Stimulated activated CD4-positive, alpha-beta T cell treated with anti-CD3 and anti-CD28 coated beads, Interleukin-4, amount 100 ng/mL, for 4 hours (primary cell): Measurements from ENCODE around the gene FXYD4.
A peak's percentile ranks its signal among the peaks of the same experiment; 100 is the strongest.
"Not testable (repeated sequence)": the region's sequence is repeated elsewhere in the genome, so short reads cannot be mapped to it uniquely, and the experiment has no call there.

Source experiments
- DNase-seq, 2 experiments: peaks; one replicate each; pipeline ENCODE4 v3.0.0-alpha.2; 2020

Gene FXYD4

GRCh38 chr10:43376828-43377423 lies 5.5 kb downstream of the FXYD4 start:
- DNase-seq: no peak

GRCh38 chr10:43377424-43377883 lies 6.0 kb downstream of the FXYD4 start:
- DNase-seq: no peak

GRCh38 chr10:43380610-43381222 lies 9.3 kb downstream of the FXYD4 start:
- DNase-seq: no peak

- DNase-seq: no peak
Observed at GRCh38 chr10:43383204-43383971, 12.0 kb downstream of the FXYD4 start.

DNA sequence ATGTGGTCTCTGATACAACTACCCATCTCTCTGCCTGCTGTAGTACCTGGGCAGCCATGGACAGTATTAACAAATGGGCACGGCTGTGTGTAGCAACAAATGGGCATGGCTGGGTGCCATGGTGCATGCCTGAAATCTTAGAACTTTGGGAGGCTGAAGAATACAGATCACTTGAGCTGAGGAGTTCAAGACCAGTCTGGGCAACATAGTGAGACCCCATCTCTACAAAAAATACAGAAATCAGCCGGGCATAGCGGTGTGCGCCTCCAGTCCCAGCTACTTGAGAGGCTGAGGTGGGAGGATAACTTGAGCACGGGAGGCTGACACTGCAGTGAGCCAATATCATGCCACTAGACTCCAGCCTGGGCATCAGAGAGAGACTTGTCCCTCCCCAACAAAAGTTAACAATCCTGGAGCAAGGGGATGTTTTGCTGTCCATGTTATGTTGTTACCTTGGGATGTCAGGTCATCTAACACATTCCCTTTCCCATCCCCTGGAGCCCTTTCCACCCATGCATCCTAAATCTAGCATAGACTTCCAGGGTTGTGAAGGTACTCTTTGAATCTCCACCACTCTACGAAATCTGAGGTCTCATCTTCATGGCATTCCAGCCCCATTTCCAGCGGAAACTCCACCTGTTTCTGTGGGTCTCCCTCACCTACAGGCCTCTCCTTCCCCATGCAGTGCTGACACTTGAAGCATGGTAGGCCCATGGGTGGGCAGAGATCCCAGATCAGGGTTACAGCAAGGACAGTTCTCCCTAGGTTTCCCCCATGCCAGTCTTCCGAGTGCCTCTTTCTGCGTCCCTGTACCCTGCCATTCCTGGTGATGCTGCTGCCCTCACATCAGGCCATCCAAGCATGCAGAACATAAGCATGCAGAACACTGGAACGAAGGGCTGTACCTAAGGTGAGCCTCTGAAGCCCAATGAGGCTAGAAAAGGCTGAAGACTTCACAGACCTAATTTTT lies 13.1 kb downstream of the FXYD4 start:
- DNase-seq: no peak

GRCh38 chr10:43385412-43386004 lies 14.1 kb downstream of the FXYD4 start:
- no peak for DNase-seq

- no peak for DNase-seq
Observed at GRCh38 chr10:43386549-43386948, 15.1 kb downstream of the FXYD4 start.

DNA sequence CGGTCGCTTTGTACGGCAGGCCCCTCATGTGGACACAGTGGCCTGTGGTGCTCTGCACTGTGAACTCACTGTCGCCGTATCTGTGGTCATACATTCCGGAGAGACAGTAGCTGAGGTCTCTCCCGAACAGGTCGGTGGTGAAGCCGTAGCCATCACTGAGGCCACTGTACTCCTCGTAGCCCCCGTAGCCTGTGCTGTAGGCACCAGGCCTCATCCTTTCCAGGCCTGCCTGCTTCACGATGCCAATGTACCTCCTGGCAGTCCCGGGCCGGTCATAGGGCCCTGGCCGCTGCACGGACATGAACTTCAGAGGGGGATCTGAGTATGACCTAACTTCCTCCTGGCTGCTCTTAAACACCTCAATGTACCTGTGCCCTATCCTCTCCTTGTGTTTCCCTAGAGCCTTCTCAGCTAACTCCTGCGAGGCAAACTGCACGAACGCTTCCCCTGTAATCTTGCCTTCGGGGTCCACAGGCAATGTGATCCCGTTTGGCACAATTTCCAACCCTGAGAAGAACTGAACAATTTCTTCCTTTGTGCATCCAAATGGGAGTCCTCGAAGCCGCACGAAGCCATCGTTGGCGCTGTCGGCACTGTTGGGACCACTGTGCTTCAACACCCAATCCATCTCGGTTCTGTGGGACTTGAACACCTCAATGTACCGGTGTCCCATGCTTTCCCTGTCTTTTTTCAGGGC lies 15.7 kb downstream of the FXYD4 start:
- no peak for DNase-seq

- DNase-seq: no peak
Observed at GRCh38 chr10:43387678-43388032, 16.2 kb downstream of the FXYD4 start.

DNA sequence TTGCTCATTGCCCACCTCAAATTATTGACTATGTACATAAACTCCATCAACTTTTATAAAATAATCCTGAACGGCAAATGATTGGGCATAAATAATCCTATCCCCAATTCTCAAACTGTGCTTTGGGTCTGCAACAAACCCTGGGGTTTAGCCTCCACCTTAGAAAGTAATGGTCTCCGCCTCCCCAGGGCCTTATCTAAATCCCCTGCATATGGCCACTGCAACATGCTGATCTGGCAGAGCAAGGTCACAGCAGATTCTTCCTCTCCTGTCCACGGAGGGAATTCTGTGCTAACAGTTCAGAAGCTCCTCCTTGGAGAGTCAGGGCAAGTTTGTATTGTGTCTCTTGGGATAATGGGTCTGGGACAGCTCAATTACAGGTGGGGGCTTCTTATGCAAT lies 18.4 kb downstream of the FXYD4 start:
- no peak for DNase-seq

DNA sequence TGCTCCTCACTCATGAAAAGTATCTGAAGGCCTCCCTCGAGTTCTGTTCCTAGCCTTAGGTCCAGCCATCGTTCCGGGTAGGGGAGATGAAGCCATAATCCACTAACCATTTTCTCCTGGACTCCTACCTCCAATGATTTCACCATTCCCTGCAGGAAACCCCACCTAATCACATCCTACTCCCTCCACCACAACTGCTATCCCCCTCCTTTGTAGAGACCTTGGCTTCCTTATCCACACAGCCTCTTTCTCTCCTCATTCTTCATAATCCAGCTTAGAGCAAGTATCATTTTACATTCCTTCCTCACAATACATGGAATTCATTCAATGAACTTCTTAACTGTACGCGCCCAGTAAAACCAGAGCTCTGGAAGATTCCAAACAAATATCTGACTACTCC lies 18.9 kb downstream of the FXYD4 start:
- no peak for DNase-seq

GRCh38 chr10:43390759-43391158 lies 19.3 kb downstream of the FXYD4 start:
- no peak for DNase-seq

GRCh38 chr10:43391496-43391895 lies 20.1 kb downstream of the FXYD4 start:
- DNase-seq: no peak

GRCh38 chr10:43392748-43393147 lies 21.3 kb downstream of the FXYD4 start:
- no peak for DNase-seq

- not testable (repeated sequence) for DNase-seq
Observed at GRCh38 chr10:43393186-43393585, 21.8 kb downstream of the FXYD4 start.

- no peak for DNase-seq
Observed at GRCh38 chr10:43393606-43394360, 22.3 kb downstream of the FXYD4 start.

DNA sequence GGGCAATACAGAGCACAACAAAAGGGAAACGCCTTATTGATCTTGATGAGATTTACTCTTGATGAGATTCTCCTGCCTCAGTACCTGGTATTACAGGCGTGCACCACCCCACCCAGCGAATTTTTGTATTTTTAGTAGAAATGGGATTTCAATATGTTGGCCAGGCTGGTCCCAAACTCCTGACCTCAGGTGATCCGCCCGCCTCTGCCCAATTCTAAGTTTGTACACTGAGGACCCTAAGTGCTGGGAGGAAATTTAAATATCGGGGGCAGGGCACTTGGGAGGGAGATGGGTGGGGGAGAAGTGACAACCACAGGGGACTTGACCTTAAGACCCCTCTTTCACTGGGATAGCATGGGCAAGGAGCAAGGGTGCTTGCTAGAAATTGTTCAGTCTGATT lies 23.4 kb downstream of the FXYD4 start:
- no peak for DNase-seq

DNA sequence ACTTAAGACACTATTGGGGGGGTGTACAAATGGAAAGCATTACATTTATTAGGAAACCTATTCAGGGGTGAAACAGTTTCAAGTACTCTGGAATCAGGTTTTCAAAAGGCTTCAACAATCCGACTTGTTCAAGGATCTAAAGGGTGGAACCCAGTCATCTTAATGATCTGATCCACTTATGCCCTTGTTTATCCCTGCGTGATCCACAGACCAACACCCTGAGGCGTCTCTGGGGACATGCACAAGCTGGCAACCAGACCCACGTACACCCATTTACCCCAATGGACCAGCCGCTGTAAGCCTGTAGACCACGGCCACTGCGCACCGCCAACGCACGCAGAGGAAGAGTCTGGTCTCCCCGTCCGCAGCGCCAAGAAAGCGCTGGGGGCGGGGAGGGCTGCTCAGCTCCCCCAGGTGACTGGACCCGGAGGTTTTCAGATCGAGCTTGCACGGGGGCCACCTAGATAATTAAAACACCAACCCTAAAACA lies 24.2 kb downstream of the FXYD4 start:
- peak in 1 of 2 experiments; percentile 27 for DNase-seq

DNA sequence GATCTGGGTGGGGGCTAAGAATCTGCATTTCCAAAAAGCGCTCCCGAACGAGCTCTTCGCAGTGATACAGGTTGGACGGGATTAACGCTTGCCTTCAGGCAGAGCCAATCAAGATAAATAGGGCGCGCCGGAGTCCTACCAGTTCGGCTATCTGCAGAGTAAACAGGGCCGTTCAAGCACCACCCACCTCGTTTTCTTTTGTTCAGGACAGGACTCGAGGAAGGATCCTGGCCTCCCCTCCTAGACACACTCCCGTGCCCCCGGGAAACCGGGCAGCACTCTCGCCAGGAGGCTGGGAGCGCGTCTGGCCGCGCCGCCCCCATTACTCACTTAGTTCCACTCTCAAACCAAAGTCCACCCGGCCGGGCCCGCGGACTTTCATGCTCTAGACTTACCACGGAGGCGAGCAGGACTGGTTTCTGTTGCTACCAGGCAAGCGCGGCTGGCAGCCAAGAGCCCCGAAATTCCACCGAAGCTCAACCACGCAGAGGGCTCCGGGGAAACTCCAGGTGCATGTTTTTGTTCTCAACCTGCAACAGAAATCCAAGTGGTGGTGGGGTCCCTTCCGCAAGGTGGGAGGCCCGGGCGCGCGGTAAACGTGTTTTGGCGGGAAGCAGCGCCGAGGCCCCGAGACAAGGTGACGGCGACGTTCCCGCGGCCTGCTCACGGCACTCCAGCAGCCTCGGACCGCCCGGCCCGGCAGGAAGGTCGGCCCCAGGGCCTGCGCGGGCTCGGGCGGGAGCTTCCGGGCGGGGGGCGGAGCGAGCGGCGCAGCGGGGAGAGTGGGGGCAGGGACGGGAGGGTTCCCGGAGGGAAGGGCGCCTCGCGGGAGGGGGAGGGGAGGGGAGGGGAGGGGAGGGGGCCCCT lies 24.9 kb downstream of the FXYD4 start:
- peak; percentile 55 to 74 for DNase-seq
